Hypothalamus (tissue), 51 donors: ENCODE results near the gene RAB15.

ENCODE experiments used
- DNase-seq, 51 donors: peaks; one replicate each; lab custom pipeline; 2025; lab: John Stamatoyannopoulos, UW

Gene RAB15

GRCh38 chr14:64971943-64972791 is at the start of gene RAB15:
Gene RAB15 (minus strand): TSS chr14:64972336. CDS start chr14:64972076, 260 bp downstream.
- peak in 11 of 51 donors; percentile 20 to 55 (median 35) for DNase-seq

GRCh38 chr14:65019944-65020566 is 47.9 kb upstream of the RAB15 start:
- peak in 15 of 51 donors; percentile 5 to 67 (median 21) for DNase-seq

GRCh38 chr14:65016471-65016870 is 44.3 kb upstream of the RAB15 start:
- peak in 18 of 51 donors; percentile 2 to 66 (median 29) for DNase-seq

DNA sequence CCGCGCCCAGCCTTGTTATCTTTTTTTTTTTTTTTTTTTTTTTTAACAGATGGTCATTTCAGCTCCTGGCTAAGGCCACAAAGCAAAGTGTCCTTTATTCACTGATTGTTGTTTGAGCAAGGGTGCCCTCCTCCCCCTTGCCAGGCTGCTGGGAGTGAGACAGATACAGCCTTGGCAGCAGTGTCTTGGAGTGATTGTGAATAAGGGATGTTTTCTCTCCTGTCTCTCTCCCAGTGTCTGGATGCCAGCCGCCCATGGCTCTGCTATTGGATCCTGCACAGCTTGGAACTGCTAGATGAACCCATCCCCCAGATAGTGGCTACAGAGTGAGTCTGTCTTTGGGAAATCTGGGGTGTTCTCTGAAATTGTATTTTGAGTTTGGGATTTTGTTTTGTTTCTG is 43.3 kb upstream of the RAB15 start:
- peak in 32 of 51 donors; percentile 9 to 81 (median 44) for DNase-seq

DNA sequence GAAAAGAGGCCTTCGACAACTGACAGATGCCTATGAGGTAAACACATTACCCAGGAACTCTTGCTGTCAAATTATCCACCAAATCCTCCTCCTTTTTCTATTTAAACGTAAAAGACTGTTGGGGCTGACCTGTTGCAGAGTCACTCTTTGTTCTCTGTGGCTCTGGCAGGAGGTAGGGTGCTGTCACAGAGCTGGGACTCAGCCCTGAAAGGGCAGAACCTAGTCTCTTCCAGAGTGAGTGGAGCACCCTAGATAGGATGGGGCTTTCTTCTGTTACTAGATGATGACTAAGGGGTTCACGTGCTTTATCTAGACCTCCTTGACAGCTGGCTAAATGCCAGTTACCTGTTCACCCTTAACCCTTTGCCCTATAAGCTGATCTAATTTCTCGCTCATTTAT is 40.2 kb upstream of the RAB15 start:
- no peak for DNase-seq

- no peak for DNase-seq
Observed at GRCh38 chr14:65011538-65011937, 39.4 kb upstream of the RAB15 start.

GRCh38 chr14:65010211-65010931 is 38.2 kb upstream of the RAB15 start:
- DNase-seq = no peak

DNA sequence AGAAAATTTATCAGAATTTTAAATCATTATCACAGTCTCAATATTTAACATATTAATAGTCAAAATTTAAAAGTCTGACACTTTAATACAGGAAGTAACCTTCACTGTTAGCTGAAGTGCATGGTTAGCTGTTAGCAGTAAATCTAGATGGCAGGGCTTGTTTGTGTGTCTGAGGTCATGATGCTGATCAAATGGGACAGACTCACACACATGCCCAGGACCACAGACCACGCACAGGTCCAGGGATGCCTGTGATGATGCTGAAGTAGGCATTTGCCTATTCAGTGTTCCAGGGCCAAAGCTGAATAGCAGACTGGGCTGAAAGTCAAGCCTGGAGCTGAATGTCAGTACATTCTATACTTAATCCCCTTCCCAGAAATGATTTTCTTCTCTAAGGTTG is 35.1 kb upstream of the RAB15 start:
- DNase-seq = no peak

DNA sequence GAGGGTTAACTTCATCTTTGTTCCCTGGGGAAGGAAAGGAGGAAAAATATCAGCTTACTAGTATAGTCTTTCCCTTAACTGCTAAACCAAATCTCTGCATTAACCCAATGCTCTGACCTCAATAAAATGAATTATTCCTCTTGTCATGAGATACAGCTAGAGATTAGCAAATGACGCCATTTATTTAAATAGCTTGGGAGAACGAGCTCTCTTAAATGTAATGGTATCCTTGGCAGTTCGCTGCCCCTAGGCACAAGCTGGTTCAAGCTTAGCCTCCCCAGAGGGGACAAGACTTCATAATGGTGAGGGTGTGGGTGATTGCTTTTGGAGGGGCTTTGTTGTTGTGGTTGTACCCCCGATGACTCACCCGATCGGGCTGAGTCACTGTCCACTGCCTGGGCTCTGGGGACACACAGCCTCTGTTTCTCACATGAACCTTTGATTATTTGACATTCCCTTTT is 34.2 kb upstream of the RAB15 start:
- DNase-seq = peak in 1 of 51 donors; percentile 13

DNA sequence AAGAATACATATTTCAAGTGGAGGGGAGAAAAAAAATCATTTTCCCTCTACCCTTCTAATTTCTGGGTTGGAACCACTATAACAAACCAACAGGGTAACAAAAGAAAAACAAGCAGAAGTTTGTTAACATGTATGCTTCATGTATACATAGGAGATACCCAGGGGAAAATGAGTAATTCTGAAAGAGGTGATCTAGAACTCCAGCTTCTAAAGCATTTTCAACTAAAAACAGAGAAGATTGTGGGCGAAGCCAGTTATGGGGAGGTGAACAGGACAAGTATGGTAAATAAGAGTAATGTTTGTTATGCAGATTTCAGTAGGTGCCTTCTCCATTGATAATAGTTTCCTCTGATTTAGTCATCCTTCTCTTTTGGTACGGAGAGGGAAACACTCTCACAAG is 31.3 kb upstream of the RAB15 start:
- no peak for DNase-seq

- no peak for DNase-seq
Observed at GRCh38 chr14:65002586-65003210, 30.6 kb upstream of the RAB15 start.

- DNase-seq = no peak
Observed at GRCh38 chr14:65001723-65002122, 29.6 kb upstream of the RAB15 start.

- DNase-seq = no peak
Observed at GRCh38 chr14:65000898-65001591, 28.9 kb upstream of the RAB15 start.

GRCh38 chr14:64998455-64998931 is 26.4 kb upstream of the RAB15 start:
- no peak for DNase-seq

DNA sequence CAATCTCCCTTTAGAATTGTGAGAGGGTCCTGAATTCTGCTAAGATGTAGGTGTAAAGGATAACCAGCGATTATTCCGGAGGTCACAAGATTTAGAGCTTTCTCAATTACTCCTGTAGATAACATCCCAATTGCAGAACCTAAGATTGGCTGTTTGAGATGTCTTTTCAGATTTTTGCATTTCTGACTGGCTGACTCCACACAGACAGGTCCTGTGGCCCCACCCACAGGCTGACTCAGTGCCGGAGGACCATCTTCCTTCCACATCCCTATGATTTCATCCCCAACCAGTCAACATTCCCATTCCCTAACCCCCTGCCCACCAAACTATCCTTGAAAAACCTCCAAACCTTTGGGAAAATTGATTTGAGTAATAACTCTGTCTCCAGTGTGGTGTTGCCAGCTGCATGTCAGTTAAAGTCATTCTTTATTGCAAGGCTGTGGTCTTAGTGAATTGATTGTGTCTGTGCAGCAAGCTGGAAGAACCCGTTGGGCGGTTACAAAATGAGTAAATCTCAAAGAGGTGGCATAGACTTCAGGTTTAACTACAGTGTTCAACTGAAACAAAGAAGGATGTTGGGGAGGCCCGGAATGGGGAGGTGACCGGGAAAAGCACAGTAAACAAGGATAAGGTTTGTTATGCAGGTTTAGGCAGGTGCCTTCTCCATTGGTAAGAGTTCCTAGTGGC is 25.1 kb upstream of the RAB15 start:
- DNase-seq = peak in 9 of 51 donors; percentile 4 to 45 (median 12)

DNA sequence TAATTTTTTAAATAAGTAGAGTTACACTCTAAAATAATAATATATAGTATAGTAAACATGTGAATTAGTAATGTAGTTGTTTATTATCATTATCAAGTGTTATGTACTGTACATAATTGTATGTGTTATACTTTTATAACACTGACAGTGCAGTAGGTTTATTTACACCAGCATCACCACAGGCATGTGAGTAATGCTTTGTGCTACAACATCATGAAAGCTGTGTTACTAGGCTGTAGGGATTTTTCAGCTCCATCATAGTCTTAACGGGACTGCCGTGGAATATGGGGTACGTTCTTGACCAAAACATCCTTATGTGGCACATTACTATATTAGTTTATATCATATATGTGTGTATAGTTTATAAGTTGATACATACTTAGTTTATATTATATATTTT is 23.2 kb upstream of the RAB15 start:
- no peak for DNase-seq

- no peak for DNase-seq
Observed at GRCh38 chr14:64994540-64994939, 22.4 kb upstream of the RAB15 start.

GRCh38 chr14:64993266-64993930 is 21.3 kb upstream of the RAB15 start:
- no peak for DNase-seq
